GM21367 (cell line): ENCODE results near the gene MTHFD1L.
A peak's percentile ranks its signal among the peaks of the same experiment; 100 is the strongest.

Experiments used
- ATAC-seq: cut with Tn5 transposase; IDR thresholded peaks from one replicate; pipeline ENCODE4 v1.9.1; 2021; ENCODE audit not compliant: unreplicated experiment

The MTHFD1L gene

GRCh38 chr6:150987371-150987828, 121.9 kb downstream of the MTHFD1L start:
- ATAC-seq, result peak; percentile 91

GRCh38 chr6:150987855-150988464, 122.5 kb downstream of the MTHFD1L start:
- ATAC-seq, result no peak

- no peak for ATAC-seq
Measured at GRCh38 chr6:150991487-150991886, 126.0 kb downstream of the MTHFD1L start.

- ATAC-seq, result no peak
Measured at GRCh38 chr6:150992262-150992661, 126.8 kb downstream of the MTHFD1L start.

- ATAC-seq, result no peak
Measured at GRCh38 chr6:150992703-150993102, 127.2 kb downstream of the MTHFD1L start.

- ATAC-seq, result no peak
Measured at GRCh38 chr6:150993253-150993652, 127.8 kb downstream of the MTHFD1L start.

- ATAC-seq, result no peak
Measured at GRCh38 chr6:150994026-150994425, 128.5 kb downstream of the MTHFD1L start.

- ATAC-seq, result no peak
Measured at GRCh38 chr6:150996968-150997367, 131.5 kb downstream of the MTHFD1L start.

- ATAC-seq, result no peak
Measured at GRCh38 chr6:150999107-150999506, 133.6 kb downstream of the MTHFD1L start.

GRCh38 chr6:150999576-150999975, 134.1 kb downstream of the MTHFD1L start:
- no peak for ATAC-seq

- no peak for ATAC-seq
Measured at GRCh38 chr6:151001387-151002056, 136.0 kb downstream of the MTHFD1L start.

- no peak for ATAC-seq
Measured at GRCh38 chr6:151002057-151002450, 136.6 kb downstream of the MTHFD1L start.

- ATAC-seq, result no peak
Measured at GRCh38 chr6:151002491-151002935, 137.0 kb downstream of the MTHFD1L start.

GRCh38 chr6:151004383-151005024, 139.0 kb downstream of the MTHFD1L start:
- ATAC-seq, result no peak

GRCh38 chr6:151005164-151005563, 139.7 kb downstream of the MTHFD1L start:
- no peak for ATAC-seq

GRCh38 chr6:151005896-151006632, 140.6 kb downstream of the MTHFD1L start:
- ATAC-seq, result no peak

- ATAC-seq, result no peak
Measured at GRCh38 chr6:151007076-151007475, 141.6 kb downstream of the MTHFD1L start.

- ATAC-seq, result no peak
Measured at GRCh38 chr6:151007922-151008321, 142.4 kb downstream of the MTHFD1L start.

GRCh38 chr6:151008425-151008824, 142.9 kb downstream of the MTHFD1L start:
- ATAC-seq, result no peak

GRCh38 chr6:151009576-151009975, 144.1 kb downstream of the MTHFD1L start:
- no peak for ATAC-seq

GRCh38 chr6:151010071-151010470, 144.6 kb downstream of the MTHFD1L start:
- ATAC-seq, result no peak
